Neural cell (in vitro differentiated cells): ENCODE results near the gene SORCS1. TPM values are rescaled to one million over a fixed set of nuclear protein-coding genes. Genes with fewer than 3 reads are reported as not detected.

Experiments
- H2AFZ ChIP-seq: fragments of 200-600, 300-800 bp; sonication (generic), shearing (Covaris generic); 2 replicates; pipeline ENCODE4 v1.6.0; 2014; ENCODE audit warnings: low read depth, mild to moderate bottlenecking, antibody characterized with exemption, low read length, moderate library complexity
- H3F3A ChIP-seq: fragments of 200-600 bp; shearing (Covaris generic); 2 replicates; pipeline ENCODE4 v1.6.1; 2016; ENCODE audit warnings: mild to moderate bottlenecking, moderate library complexity, mixed read lengths, antibody characterized with exemption, low read length; ENCODE audit not compliant: insufficient read depth, poor library complexity, severe bottlenecking
- H3K27ac ChIP-seq: fragments of 200-600, 300-800 bp; sonication (generic), shearing (Covaris generic); 2 replicates; pipeline ENCODE4 v1.5.1; 2014; ENCODE audit warnings: mild to moderate bottlenecking, low read length, moderate library complexity
- H3K27me3 ChIP-seq: fragments of 300-800, 200-600 bp; sonication (generic), shearing (Covaris generic); 2 replicates; pipeline ENCODE4 v1.6.0; 2014; ENCODE audit warnings: mild to moderate bottlenecking, low read depth, low read length, moderate library complexity; ENCODE audit not compliant: insufficient read depth
- H3K36me3 ChIP-seq: fragments of 300-800, 200-600 bp; sonication (generic), shearing (Covaris generic); 2 replicates; pipeline ENCODE4 v1.5.1; 2014; ENCODE audit warnings: mild to moderate bottlenecking, antibody characterized with exemption, low read length, moderate library complexity; ENCODE audit not compliant: insufficient read depth
- H3K4me2 ChIP-seq: fragments of 300-800, 200-600 bp; sonication (generic), shearing (Covaris generic); 2 replicates; pipeline ENCODE4 v1.6.0; 2014; ENCODE audit warnings: mild to moderate bottlenecking, low read length
- H3K4me3 ChIP-seq: fragments of 300-800, 200-600 bp; sonication (generic), shearing (Covaris generic); 2 replicates; pipeline ENCODE4 v1.5.1; 2014; ENCODE audit warnings: mild to moderate bottlenecking, low read length, moderate library complexity
- H3K79me2 ChIP-seq: fragments of 200-600 bp; shearing (Covaris generic); replicated peaks from 2 replicates; pipeline ENCODE4 v1.6.0; 2014; ENCODE audit warnings: mild to moderate bottlenecking, low read length, moderate library complexity; ENCODE audit not compliant: insufficient read depth
- H3K9ac ChIP-seq: fragments of 300-800, 200-600 bp; sonication (generic), shearing (Covaris generic); 2 replicates; pipeline ENCODE4 v1.6.1; 2016; ENCODE audit warnings: mild to moderate bottlenecking, low read length, mixed read lengths
- H3K9me2 ChIP-seq: fragments of 200-600 bp; shearing (Covaris generic); 2 replicates; pipeline ENCODE4 v1.6.1; 2016; ENCODE audit warnings: mild to moderate bottlenecking, low read length, mixed read lengths; ENCODE audit not compliant: insufficient read depth
- H3K9me3 ChIP-seq: fragments of 200-600, 300-800 bp; sonication (generic), shearing (Covaris generic); 2 replicates; pipeline ENCODE4 v1.6.1; 2016; ENCODE audit warnings: mild to moderate bottlenecking, mixed run types, low read length, moderate library complexity, mixed read lengths
- H4K20me1 ChIP-seq: fragments of 200-600 bp; shearing (Covaris generic); 2 replicates; pipeline ENCODE4 v1.6.1; 2016; ENCODE audit warnings: mild to moderate bottlenecking, mixed run types; ENCODE audit not compliant: insufficient read depth
- CTCF ChIP-seq: fragments of 450-650 bp; IDR thresholded peaks from 2 replicates; pipeline ENCODE4 v1.5.1; 2014; ENCODE audit warnings: antibody characterized with exemption, mild to moderate bottlenecking, moderate library complexity; ENCODE audit not compliant: poor library complexity, severe bottlenecking
- EP300 ChIP-seq: fragments of 450-650 bp; conservative IDR thresholded peaks from 2 replicates; pipeline ENCODE4 v1.6.1; 2014; ENCODE audit warnings: antibody characterized with exemption, mild to moderate bottlenecking, moderate library complexity; ENCODE audit not compliant: poor library complexity, severe bottlenecking
- EZH2 ChIP-seq: fragments of 200-600, 300-800 bp; shearing (Covaris generic), sonication (generic); IDR thresholded peaks from 2 replicates; pipeline ENCODE4 v1.6.1; 2014; ENCODE audit warnings: antibody characterized with exemption, low read length, borderline replicate concordance, mild to moderate bottlenecking; ENCODE audit not compliant: insufficient read depth, poor library complexity, severe bottlenecking
- MXI1 ChIP-seq: fragments of 450-650 bp; conservative IDR thresholded peaks from 2 replicates; pipeline ENCODE4 v1.6.1; 2014; ENCODE audit warnings: antibody characterized with exemption, mild to moderate bottlenecking; ENCODE audit not compliant: poor library complexity, severe bottlenecking
- POLR2AphosphoS5 ChIP-seq: IDR thresholded peaks from 2 replicates; pipeline ENCODE4 v1.6.1; 2012
- RAD21 ChIP-seq: fragments of 450-650 bp; conservative IDR thresholded peaks from 2 replicates; pipeline ENCODE4 v1.6.1; 2014; ENCODE audit warnings: antibody characterized with exemption, mild to moderate bottlenecking, moderate library complexity
- REST ChIP-seq: IDR thresholded peaks from 2 replicates; pipeline ENCODE4 v1.6.1; 2012; ENCODE audit warnings: borderline replicate concordance
- SMC3 ChIP-seq: fragments of 450-650 bp; conservative IDR thresholded peaks from 2 replicates; pipeline ENCODE4 v1.6.1; 2014; ENCODE audit warnings: antibody characterized with exemption, mild to moderate bottlenecking, moderate library complexity; ENCODE audit not compliant: poor library complexity
- TAF1 ChIP-seq: IDR thresholded peaks from 2 replicates; pipeline ENCODE4 v1.6.1; 2012; ENCODE audit warnings: low read depth
- polyA plus RNA-seq: library from polyadenylated mRNA; depleted of rRNA; stranded (reverse); fragments of >200 nt; gene quantifications from 2 replicates; pipeline ENCODE4 v1.2.3, GENCODE V29; 2014

The SORCS1 gene
- polyA plus RNA-seq, 1 donor from 2014 or later, result 27.0 TPM

GRCh38 chr10:106816318-106817085, 348.0 kb downstream of the SORCS1 start:
- Histone ChIP-seq H3K27ac (no peak overlapping the region), H3K36me3 (no peaks in the 10 kb centered on the region), H3K9ac (no peak overlapping the region), H3K4me2 (no peak overlapping the region), H3K9me2 (no peaks in the 10 kb centered on the region), H3K79me2 (no peaks in the 10 kb centered on the region), H3K27me3 (no peaks in the 10 kb centered on the region), H3K4me3 (no peak overlapping the region), H3K9me3 (no peaks in the 10 kb centered on the region), H2AFZ (no peak overlapping the region), H3F3A (no peaks in the 10 kb centered on the region), H4K20me1 (no peaks in the 10 kb centered on the region)
- TF ChIP-seq MXI1 (no peak), RAD21 (no peak), POLR2AphosphoS5 (no peak), REST (no peak), SMC3 (no peak), EP300 (no peak), EZH2 (no peak), TAF1 (no peak), CTCF (no peak)

- Histone ChIP-seq H3K27ac (no peak overlapping the region), H3K4me2 (no peak overlapping the region), H3K79me2 (no peaks in the 10 kb centered on the region), H2AFZ (no peak overlapping the region), H3F3A (no peaks in the 10 kb centered on the region), H3K9me2 (no peaks in the 10 kb centered on the region), H3K36me3 (no peaks in the 10 kb centered on the region), H3K27me3 (no peaks in the 10 kb centered on the region), H3K9me3 (no peaks in the 10 kb centered on the region), H3K4me3 (no peak overlapping the region), H3K9ac (no peak overlapping the region), H4K20me1 (no peaks in the 10 kb centered on the region)
- no peak for TF ChIP-seq RAD21
- no peak for TF ChIP-seq TAF1
- no peak for TF ChIP-seq CTCF
- no peak for TF ChIP-seq EP300
- TF ChIP-seq SMC3, result no peak
- no peak for TF ChIP-seq POLR2AphosphoS5
- no peak for TF ChIP-seq MXI1
- TF ChIP-seq EZH2, result no peak
- TF ChIP-seq REST, result no peak
These were observed 349.0 kb downstream of the SORCS1 start for GRCh38 chr10:106815427-106816043.
